Measurements from ENCODE around the gene MAP7.
"Not testable (repeated sequence)": the region's sequence is repeated elsewhere in the genome, so short reads cannot be mapped to it uniquely, and the experiment has no call there.

DNA sequence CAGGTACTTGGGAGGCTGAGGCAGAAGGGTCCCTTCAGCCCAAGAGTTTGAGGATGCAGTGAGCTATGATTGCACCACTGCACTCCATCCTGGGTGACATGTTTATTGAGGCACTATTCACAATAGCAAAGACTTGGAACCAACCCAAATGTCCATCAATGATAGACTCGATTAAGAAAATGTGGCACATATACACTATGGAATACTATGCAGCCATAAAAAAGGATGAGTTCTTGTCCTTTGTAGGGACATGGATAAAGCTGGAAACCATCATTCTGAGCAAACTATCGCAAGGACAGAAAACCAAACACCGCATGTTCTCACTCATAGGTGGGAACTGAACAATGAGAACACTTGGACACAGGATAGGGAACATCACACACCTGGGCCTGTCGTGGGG lies 149.0 kb downstream of the MAP7 start:
- TF ChIP-seq, protein P1, sequence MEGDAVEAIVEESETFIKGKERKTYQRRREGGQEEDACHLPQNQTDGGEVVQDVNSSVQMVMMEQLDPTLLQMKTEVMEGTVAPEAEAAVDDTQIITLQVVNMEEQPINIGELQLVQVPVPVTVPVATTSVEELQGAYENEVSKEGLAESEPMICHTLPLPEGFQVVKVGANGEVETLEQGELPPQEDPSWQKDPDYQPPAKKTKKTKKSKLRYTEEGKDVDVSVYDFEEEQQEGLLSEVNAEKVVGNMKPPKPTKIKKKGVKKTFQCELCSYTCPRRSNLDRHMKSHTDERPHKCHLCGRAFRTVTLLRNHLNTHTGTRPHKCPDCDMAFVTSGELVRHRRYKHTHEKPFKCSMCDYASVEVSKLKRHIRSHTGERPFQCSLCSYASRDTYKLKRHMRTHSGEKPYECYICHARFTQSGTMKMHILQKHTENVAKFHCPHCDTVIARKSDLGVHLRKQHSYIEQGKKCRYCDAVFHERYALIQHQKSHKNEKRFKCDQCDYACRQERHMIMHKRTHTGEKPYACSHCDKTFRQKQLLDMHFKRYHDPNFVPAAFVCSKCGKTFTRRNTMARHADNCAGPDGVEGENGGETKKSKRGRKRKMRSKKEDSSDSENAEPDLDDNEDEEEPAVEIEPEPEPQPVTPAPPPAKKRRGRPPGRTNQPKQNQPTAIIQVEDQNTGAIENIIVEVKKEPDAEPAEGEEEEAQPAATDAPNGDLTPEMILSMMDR (conservative IDR thresholded peaks at IDR 0.05) = not testable (repeated sequence)
- TF ChIP-seq ZFX (IDR thresholded peaks at IDR 0.05) = not testable (repeated sequence)
